Brain microvascular endothelial cell (primary cell): ENCODE results near the gene ROCK2.

Experiments
- DNase-seq: peaks from one replicate; pipeline ENCODE4 v3.0.0-alpha.2; 2020
- H3K27ac ChIP-seq: fragments of 250-450 bp; sonication (Bioruptor Pico); 2 replicates; pipeline ENCODE4 v1.5.1; 2020; ENCODE audit warnings: mild to moderate bottlenecking, moderate library complexity
- H3K27me3 ChIP-seq: fragments of 250-450 bp; sonication (Bioruptor Pico); replicated peaks from 2 replicates; pipeline ENCODE4 v1.5.1; 2020; ENCODE audit warnings: mild to moderate bottlenecking
- H3K36me3 ChIP-seq: fragments of 250-450 bp; sonication (Bioruptor Pico); replicated peaks from 2 replicates; pipeline ENCODE4 v1.5.1; 2020; ENCODE audit warnings: mild to moderate bottlenecking
- H3K4me3 ChIP-seq: 2 replicates; pipeline ENCODE4 v1.5.1; 2011; ENCODE audit warnings: low read depth, mild to moderate bottlenecking, control low read depth, low read length, moderate library complexity
- in situ Hi-C: cut with HindIII; loops from 2 replicates; pipeline ENCODE4 v1.10.0; 2017; ENCODE audit warnings: low sequenced_read_pairs, low pct_ligation_motif_present
- TF ChIP-seq, protein P1 (sequence below): IDR thresholded peaks from 2 replicates; pipeline ENCODE4 v1.5.1; 2011; ENCODE audit warnings: low read depth, mild to moderate bottlenecking, moderate library complexity, low read length, control low read depth, inconsistent platforms; ENCODE audit errors: missing control alignments

Gene ROCK2

DNA sequence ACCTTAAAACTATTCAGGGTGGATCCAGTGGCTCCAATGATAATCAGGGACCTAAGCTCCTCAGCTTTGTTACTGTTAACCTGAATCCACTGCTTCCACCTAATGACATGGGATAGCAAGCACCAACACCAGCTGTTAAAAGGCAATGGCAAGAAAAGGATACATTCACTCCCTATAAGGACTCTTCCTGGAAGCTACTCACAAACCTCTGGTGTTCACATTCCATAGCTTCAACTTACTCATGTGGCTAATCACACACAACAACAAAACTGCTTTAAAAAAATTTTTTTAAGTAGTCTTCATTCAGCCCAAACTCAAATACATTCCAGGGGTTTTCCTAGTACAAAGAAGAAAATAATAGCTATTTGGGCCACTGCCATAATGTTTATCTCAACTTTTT lies 24.5 kb downstream of the ROCK2 start:
- TF ChIP-seq, protein P1, sequence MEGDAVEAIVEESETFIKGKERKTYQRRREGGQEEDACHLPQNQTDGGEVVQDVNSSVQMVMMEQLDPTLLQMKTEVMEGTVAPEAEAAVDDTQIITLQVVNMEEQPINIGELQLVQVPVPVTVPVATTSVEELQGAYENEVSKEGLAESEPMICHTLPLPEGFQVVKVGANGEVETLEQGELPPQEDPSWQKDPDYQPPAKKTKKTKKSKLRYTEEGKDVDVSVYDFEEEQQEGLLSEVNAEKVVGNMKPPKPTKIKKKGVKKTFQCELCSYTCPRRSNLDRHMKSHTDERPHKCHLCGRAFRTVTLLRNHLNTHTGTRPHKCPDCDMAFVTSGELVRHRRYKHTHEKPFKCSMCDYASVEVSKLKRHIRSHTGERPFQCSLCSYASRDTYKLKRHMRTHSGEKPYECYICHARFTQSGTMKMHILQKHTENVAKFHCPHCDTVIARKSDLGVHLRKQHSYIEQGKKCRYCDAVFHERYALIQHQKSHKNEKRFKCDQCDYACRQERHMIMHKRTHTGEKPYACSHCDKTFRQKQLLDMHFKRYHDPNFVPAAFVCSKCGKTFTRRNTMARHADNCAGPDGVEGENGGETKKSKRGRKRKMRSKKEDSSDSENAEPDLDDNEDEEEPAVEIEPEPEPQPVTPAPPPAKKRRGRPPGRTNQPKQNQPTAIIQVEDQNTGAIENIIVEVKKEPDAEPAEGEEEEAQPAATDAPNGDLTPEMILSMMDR, result no peak
- Histone ChIP-seq H3K27me3 (no peaks in the 10 kb centered on the region), H3K36me3 (no peaks in the 10 kb centered on the region), H3K4me3 (no peak overlapping the region), H3K27ac (no peak overlapping the region)
- DNase-seq, result no peak
- in situ Hi-C loops, result no loop called here

DNA sequence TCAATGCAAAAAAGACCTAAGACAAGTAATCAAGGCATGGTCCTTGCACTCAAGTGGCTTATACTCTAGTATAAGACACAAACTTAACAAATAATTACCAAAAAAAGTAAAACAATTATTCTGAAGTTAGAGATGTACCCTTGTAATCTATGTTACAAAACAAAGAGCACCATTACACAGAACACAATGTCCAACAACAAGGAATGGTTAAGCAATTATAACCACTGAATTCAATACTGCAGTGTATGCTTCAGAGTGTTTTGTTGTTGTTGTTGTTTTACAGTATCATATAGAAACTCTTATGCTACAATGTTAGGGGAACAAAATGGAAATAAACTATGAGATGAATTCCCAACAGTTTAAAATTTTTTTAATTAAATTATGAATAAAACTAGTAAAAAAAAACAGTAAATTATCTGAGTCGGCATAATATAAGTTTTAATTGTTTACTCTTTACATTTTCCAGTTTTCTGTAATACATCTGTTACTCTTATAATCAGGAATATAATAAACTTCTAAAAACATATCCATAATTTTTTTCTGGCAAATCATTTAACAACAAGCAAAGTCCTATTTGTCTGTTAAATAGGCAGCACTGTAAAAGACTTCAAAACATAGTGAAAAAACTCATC lies 29.2 kb downstream of the ROCK2 start:
- H3K27me3 ChIP-seq, result no peaks in the 10 kb centered on the region
- TF ChIP-seq, protein P1, result no peak
- no peak overlapping the region for H3K4me3 ChIP-seq
- no peak for DNase-seq
- no peaks in the 10 kb centered on the region for H3K36me3 ChIP-seq
- in situ Hi-C loops, result no loop called here
- no peak overlapping the region for H3K27ac ChIP-seq

DNA sequence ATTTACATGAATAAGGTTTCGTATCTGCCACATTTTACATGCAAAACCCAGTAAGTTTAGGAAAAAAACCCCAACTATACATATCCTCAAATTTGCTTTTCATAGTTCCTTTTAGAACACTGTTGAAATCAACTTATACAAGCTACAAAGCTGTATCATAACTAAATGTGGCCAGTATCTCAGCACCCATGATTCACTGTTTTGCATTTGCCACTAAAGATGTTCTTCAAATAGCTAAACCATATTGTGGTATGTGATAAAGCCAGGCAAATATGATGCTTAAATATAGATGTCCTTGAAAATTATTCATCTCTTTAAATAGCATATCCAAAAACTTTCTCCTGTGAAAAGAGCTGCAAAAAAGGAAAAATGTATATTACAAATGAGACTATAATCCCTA lies 29.9 kb downstream of the ROCK2 start:
- H3K27ac ChIP-seq, result no peak overlapping the region
- TF ChIP-seq, protein P1, result no peak
- in situ Hi-C loops, result no loop called here
- no peak overlapping the region for H3K4me3 ChIP-seq
- DNase-seq, result no peak
- H3K27me3 ChIP-seq, result no peaks in the 10 kb centered on the region
- no peaks in the 10 kb centered on the region for H3K36me3 ChIP-seq

DNA sequence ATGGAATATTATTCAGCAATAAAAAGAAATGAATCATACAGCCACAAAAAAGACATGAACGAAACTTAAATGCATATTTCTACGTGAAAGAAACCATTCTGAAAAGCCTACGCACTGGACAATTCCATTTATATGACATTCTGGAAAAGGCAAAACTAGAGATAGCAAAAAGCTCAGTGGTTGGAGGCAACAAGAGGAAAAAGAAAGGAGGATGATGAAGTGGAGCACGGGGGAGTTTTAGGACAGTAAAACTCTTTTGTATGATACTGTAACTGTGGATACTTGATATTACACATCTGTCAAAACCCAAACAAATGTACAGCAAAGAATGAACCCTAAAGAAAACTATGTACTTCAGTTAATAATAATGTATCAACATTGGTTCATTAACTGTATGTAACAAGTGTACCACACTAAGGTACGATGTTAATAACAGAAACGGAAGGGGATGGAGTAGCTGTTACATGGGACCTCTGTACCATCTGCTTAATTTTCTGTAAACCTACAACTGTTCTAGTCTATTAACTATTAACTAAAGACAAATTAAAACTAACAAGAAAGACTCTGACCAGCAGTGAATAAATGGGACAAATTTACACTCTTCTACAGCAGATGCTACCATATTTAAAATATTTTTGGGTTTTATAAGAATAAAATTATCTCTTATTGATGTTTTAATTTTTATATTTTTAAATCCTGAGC lies 31.5 kb downstream of the ROCK2 start:
- Histone ChIP-seq H3K36me3 (no peaks in the 10 kb centered on the region), H3K27me3 (no peaks in the 10 kb centered on the region), H3K4me3 (no peak overlapping the region), H3K27ac (no peak overlapping the region)
- no peak for DNase-seq
- in situ Hi-C loops, result no loop called here
- TF ChIP-seq, protein P1, result no peak

DNA sequence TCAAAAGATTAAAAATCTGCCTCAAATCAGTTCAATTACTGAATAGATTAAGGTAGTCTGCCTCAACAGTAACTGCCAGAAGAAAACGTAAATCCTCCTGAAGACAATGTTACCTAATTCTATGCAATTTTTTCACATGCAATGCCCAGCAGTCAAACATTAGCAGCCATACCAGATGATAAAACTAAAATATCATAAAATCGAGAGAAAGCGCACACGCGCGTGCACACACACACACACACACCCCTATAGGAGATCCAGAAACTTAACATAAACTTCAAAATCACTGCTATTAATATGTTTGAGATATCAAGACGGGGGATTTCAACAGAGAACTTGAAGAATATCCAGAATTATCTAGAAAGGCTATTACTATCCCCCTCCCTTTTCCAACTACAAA lies 32.9 kb downstream of the ROCK2 start:
- Histone ChIP-seq H3K27me3 (no peaks in the 10 kb centered on the region), H3K4me3 (no peak overlapping the region), H3K27ac (no peak overlapping the region), H3K36me3 (no peaks in the 10 kb centered on the region)
- TF ChIP-seq, protein P1, result no peak
- in situ Hi-C loops, result no loop called here
- no peak for DNase-seq

DNA sequence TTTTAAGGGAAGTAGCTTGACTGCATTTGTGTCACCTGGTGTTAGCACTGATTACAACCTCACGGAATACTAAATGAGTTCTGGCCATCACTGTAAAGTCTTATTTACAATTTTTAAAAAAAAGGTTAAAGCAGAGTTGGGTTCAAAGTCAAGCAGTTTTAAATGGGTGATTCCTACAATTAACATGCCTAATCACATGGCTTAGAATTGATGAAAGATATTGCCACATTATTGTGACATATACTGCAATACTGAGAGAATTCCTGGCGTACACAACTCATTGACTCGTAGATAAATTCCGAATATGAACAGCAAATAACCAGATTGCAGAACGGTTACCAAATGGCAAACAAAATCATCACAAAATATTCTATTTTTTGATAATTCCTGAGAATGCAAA lies 34.2 kb downstream of the ROCK2 start:
- no peak for DNase-seq
- in situ Hi-C loops, result no loop called here
- TF ChIP-seq, protein P1, result no peak
- Histone ChIP-seq H3K27ac (no peak overlapping the region), H3K4me3 (no peak overlapping the region), H3K27me3 (no peaks in the 10 kb centered on the region), H3K36me3 (no peaks in the 10 kb centered on the region)
